ENCODE measurements around the gene TCP11L1.

The TCP11L1 gene

GRCh38 chr11:33039274-33040032 lies at the start of gene TCP11L1:
Gene TCP11L1 (plus strand): TSS chr11:33039572. CDS start chr11:33043774, 4,202 bp downstream.
- in situ Hi-C loops (cut with MboI; ENCODE audit: low sequenced_read_pairs): no loop called here

- in situ Hi-C loops (cut with MboI; ENCODE audit: low sequenced_read_pairs): no loop called here
Observed at GRCh38 chr11:32990481-32990880, 48.9 kb upstream of the TCP11L1 start.

- in situ Hi-C loops (cut with MboI; ENCODE audit: low sequenced_read_pairs): no loop called here
Observed at GRCh38 chr11:32991427-32991826, 47.9 kb upstream of the TCP11L1 start.

GRCh38 chr11:32991898-32992297 lies 47.5 kb upstream of the TCP11L1 start:
- in situ Hi-C loops (cut with MboI; ENCODE audit: low sequenced_read_pairs): no loop called here

- in situ Hi-C loops (cut with MboI; ENCODE audit: low sequenced_read_pairs): no loop called here
Observed at GRCh38 chr11:33000181-33000580, 39.2 kb upstream of the TCP11L1 start.

- in situ Hi-C loops (cut with MboI; ENCODE audit: low sequenced_read_pairs): no loop called here
Observed at GRCh38 chr11:33001281-33001680, 38.1 kb upstream of the TCP11L1 start.

- in situ Hi-C loops (cut with MboI; ENCODE audit: low sequenced_read_pairs): no loop called here
Observed at GRCh38 chr11:33001751-33002542, 37.4 kb upstream of the TCP11L1 start.

- in situ Hi-C loops (cut with MboI; ENCODE audit: low sequenced_read_pairs): no loop called here
Observed at GRCh38 chr11:33005175-33005574, 34.2 kb upstream of the TCP11L1 start.

- in situ Hi-C loops (cut with MboI; ENCODE audit: low sequenced_read_pairs): no loop called here
Observed at GRCh38 chr11:33006010-33006409, 33.4 kb upstream of the TCP11L1 start.

- in situ Hi-C loops (cut with MboI; ENCODE audit: low sequenced_read_pairs): no loop called here
Observed at GRCh38 chr11:33013755-33014154, 25.6 kb upstream of the TCP11L1 start.

GRCh38 chr11:33015621-33016551 lies 23.5 kb upstream of the TCP11L1 start, which contains the start of gene DEPDC7:
Gene DEPDC7 (plus strand): TSS chr11:33015878. CDS start chr11:33015956, 78 bp downstream.
- in situ Hi-C loops (cut with MboI; ENCODE audit: low sequenced_read_pairs): no loop called here

GRCh38 chr11:33016654-33017053 lies 22.7 kb upstream of the TCP11L1 start:
- in situ Hi-C loops (cut with MboI; ENCODE audit: low sequenced_read_pairs): no loop called here

- in situ Hi-C loops (cut with MboI; ENCODE audit: low sequenced_read_pairs): no loop called here
Observed at GRCh38 chr11:33017478-33017877, 21.9 kb upstream of the TCP11L1 start.

- in situ Hi-C loops (cut with MboI; ENCODE audit: low sequenced_read_pairs): no loop called here
Observed at GRCh38 chr11:33017965-33018364, 21.4 kb upstream of the TCP11L1 start.

GRCh38 chr11:33018840-33019239 lies 20.5 kb upstream of the TCP11L1 start:
- in situ Hi-C loops (cut with MboI; ENCODE audit: low sequenced_read_pairs): no loop called here

- in situ Hi-C loops (cut with MboI; ENCODE audit: low sequenced_read_pairs): no loop called here
Observed at GRCh38 chr11:33021501-33021900, 17.9 kb upstream of the TCP11L1 start.

GRCh38 chr11:33021937-33022336 lies 17.4 kb upstream of the TCP11L1 start:
- in situ Hi-C loops (cut with MboI; ENCODE audit: low sequenced_read_pairs): no loop called here

GRCh38 chr11:33025339-33025722 lies 14.0 kb upstream of the TCP11L1 start:
- in situ Hi-C loops (cut with MboI; ENCODE audit: low sequenced_read_pairs): no loop called here

- in situ Hi-C loops (cut with MboI; ENCODE audit: low sequenced_read_pairs): no loop called here
Observed at GRCh38 chr11:33027233-33027632, 12.1 kb upstream of the TCP11L1 start.

- in situ Hi-C loops (cut with MboI; ENCODE audit: low sequenced_read_pairs): no loop called here
Observed at GRCh38 chr11:33027846-33028536, 11.4 kb upstream of the TCP11L1 start.

Measured in HL-60/S4 treated with phorbol 12-myristate 13-acetate at 8.2 ng/mL for 4 days and 3 days (cell line).